ENCODE results near the gene MS4A6E.

DNA sequence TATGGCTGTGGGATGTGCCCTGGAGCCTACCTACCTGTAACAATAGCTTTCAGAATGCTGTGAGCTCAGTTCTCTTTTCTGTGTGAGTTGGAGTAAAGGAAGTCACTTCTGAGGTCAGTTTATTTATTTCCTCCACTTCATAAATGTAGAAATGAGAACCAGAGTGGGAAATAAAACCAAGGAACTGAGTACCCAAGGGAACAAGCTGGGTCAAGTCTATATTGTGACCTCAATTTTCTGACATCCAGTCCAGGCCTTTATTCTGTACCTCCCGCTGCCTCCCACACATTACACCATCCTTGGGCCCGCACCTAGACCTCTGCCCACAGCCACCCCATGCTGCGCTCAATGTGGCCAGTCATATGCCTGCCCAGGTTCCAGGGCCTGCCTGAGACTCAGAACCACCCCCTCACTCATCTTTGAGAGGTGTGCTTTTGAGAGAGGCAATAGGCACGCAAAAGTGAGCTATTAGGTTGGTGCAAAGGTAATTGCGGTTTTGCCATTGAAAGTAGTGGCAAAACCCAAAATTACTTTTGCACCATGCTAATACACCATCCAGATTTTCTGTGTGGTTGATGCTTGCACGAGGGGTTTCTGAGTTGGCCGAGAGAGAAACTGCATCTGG, 9.8 kb downstream of the MS4A6E start:
- TF ChIP-seq POLR2AphosphoS5 (IDR thresholded peaks at IDR 0.05): no peak
- TF ChIP-seq, protein P1, sequence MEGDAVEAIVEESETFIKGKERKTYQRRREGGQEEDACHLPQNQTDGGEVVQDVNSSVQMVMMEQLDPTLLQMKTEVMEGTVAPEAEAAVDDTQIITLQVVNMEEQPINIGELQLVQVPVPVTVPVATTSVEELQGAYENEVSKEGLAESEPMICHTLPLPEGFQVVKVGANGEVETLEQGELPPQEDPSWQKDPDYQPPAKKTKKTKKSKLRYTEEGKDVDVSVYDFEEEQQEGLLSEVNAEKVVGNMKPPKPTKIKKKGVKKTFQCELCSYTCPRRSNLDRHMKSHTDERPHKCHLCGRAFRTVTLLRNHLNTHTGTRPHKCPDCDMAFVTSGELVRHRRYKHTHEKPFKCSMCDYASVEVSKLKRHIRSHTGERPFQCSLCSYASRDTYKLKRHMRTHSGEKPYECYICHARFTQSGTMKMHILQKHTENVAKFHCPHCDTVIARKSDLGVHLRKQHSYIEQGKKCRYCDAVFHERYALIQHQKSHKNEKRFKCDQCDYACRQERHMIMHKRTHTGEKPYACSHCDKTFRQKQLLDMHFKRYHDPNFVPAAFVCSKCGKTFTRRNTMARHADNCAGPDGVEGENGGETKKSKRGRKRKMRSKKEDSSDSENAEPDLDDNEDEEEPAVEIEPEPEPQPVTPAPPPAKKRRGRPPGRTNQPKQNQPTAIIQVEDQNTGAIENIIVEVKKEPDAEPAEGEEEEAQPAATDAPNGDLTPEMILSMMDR (IDR thresholded peaks at IDR 0.05): no peak
